Nephron (organoid): ENCODE measurements around the gene WRNIP1.

Experiments
- H3K27ac Mint-ChIP-seq, 3 experiments: 2 replicates each; pipeline ENCODE4 v1.8.0; 2020; ENCODE audit warnings: mixed read lengths in 3 of 3, mild to moderate bottlenecking in 2 of 3, moderate library complexity in 1 of 3
- H3K27me3 Mint-ChIP-seq: 2 replicates; pipeline ENCODE4 v1.8.0; 2021; ENCODE audit warnings: low read depth, mild to moderate bottlenecking, moderate library complexity, mixed read lengths
- H3K36me3 Mint-ChIP-seq: 2 replicates; pipeline ENCODE4 v1.8.0; 2020; ENCODE audit warnings: low read depth, mixed read lengths
- H3K4me1 Mint-ChIP-seq: 2 replicates; pipeline ENCODE4 v1.8.0; 2020; ENCODE audit warnings: mixed read lengths
- H3K4me3 Mint-ChIP-seq, 3 experiments: 2 replicates each; pipeline ENCODE4 v1.8.0; 2020; ENCODE audit warnings: mild to moderate bottlenecking in 3 of 3, mixed read lengths in 3 of 3, moderate library complexity in 2 of 3
- H3K9me3 Mint-ChIP-seq: 2 replicates; pipeline ENCODE4 v1.8.0; 2020; ENCODE audit warnings: mixed read lengths
- CTCF ChIP-seq, 3 experiments: fragments of 200-600 bp; sonication (generic); IDR thresholded peaks; one replicate each; pipeline ENCODE4 v1.5.0; 2021; ENCODE audit warnings: antibody characterized with exemption in 3 of 3; ENCODE audit not compliant: unreplicated experiment in 3 of 3

The WRNIP1 gene

GRCh38 chr6:2820415-2820814, 55.2 kb downstream of the WRNIP1 start:
- H3K9me3 Mint-ChIP-seq: peaks cover 15% of the 10 kb centered on the region
- H3K4me3 Mint-ChIP-seq: no peak overlapping the region
- H3K27me3 Mint-ChIP-seq: no peaks in the 10 kb centered on the region
- no peak overlapping the region for H3K27ac Mint-ChIP-seq
- no peak for TF ChIP-seq CTCF (IDR thresholded peaks at IDR 0.05; ENCODE audit: unreplicated experiment in 3 of 3)
- peaks cover 17% of the 10 kb centered on the region for H3K36me3 Mint-ChIP-seq
- H3K4me1 Mint-ChIP-seq: peaks cover 24% of the 10 kb centered on the region

- TF ChIP-seq CTCF (IDR thresholded peaks at IDR 0.05; ENCODE audit: unreplicated experiment in 3 of 3): no peak
- Mint-ChIP-seq H3K27me3 (no peaks in the 10 kb centered on the region), H3K27ac (no peak overlapping the region), H3K9me3 (peaks cover 11% of the 10 kb centered on the region), H3K4me3 (no peak overlapping the region), H3K36me3 (peaks cover 12% of the 10 kb centered on the region), H3K4me1 (peaks cover 30% of the 10 kb centered on the region)
Observed at GRCh38 chr6:2821554-2821953, 56.4 kb downstream of the WRNIP1 start.

GRCh38 chr6:2823104-2823850, 58.1 kb downstream of the WRNIP1 start:
- Mint-ChIP-seq H3K9me3 (no peaks in the 10 kb centered on the region), H3K4me1 (peaks cover 21% of the 10 kb centered on the region), H3K27me3 (no peaks in the 10 kb centered on the region), H3K4me3 (no peak overlapping the region), H3K27ac (no peak overlapping the region), H3K36me3 (peaks cover 8% of the 10 kb centered on the region)
- TF ChIP-seq CTCF (IDR thresholded peaks at IDR 0.05; ENCODE audit: unreplicated experiment in 3 of 3): no peak

GRCh38 chr6:2826131-2826530, 60.9 kb downstream of the WRNIP1 start:
- no peaks in the 10 kb centered on the region for H3K27me3 Mint-ChIP-seq
- H3K4me1 Mint-ChIP-seq: peaks cover 12% of the 10 kb centered on the region
- peaks cover 8% of the 10 kb centered on the region for H3K36me3 Mint-ChIP-seq
- TF ChIP-seq CTCF (IDR thresholded peaks at IDR 0.05; ENCODE audit: unreplicated experiment in 3 of 3): no peak
- no peaks in the 10 kb centered on the region for H3K9me3 Mint-ChIP-seq
- H3K4me3 Mint-ChIP-seq: no peak overlapping the region
- no peak overlapping the region for H3K27ac Mint-ChIP-seq

- Mint-ChIP-seq H3K27ac (no peak overlapping the region), H3K4me1 (peaks cover 12% of the 10 kb centered on the region), H3K27me3 (no peaks in the 10 kb centered on the region), H3K4me3 (no peak overlapping the region), H3K9me3 (no peaks in the 10 kb centered on the region), H3K36me3 (peaks cover 8% of the 10 kb centered on the region)
- no peak for TF ChIP-seq CTCF (IDR thresholded peaks at IDR 0.05; ENCODE audit: unreplicated experiment in 3 of 3)
Observed at GRCh38 chr6:2827142-2827541, 61.9 kb downstream of the WRNIP1 start.

- no peak for TF ChIP-seq CTCF (IDR thresholded peaks at IDR 0.05; ENCODE audit: unreplicated experiment in 3 of 3)
- H3K36me3 Mint-ChIP-seq: peaks cover 10% of the 10 kb centered on the region
- H3K4me1 Mint-ChIP-seq: peaks cover 6% of the 10 kb centered on the region
Observed at GRCh38 chr6:2828629-2829028, 63.4 kb downstream of the WRNIP1 start.

More at GRCh38 chr6:2828629-2829028, 63.4 kb downstream of the WRNIP1 start:
- no peaks in the 10 kb centered on the region for H3K9me3 Mint-ChIP-seq
- H3K27ac Mint-ChIP-seq: no peak overlapping the region
- no peaks in the 10 kb centered on the region for H3K27me3 Mint-ChIP-seq
- no peak overlapping the region for H3K4me3 Mint-ChIP-seq
